ENCODE results near the gene FNBP1. TPM values are rescaled to one million over a fixed set of nuclear protein-coding genes. Genes with fewer than 3 reads are reported as not detected.

Gene FNBP1
- total and polyA plus RNA-seq, 2 of the 13 experiments (the other 11 are each of a cell fraction or from before 2014, with no cell fraction given), result 5.4 to 19.5 TPM

- TF ChIP-seq SKI (IDR thresholded peaks at IDR 0.05; ENCODE audit: partially characterized antibody), result no peak
- no peak for TF ChIP-seq HCFC1 (IDR thresholded peaks at IDR 0.05; ENCODE audit: low read depth, low read length)
- 0 out of 2 replicates have a peak, but pooled peaks have one; percentile 48 for TF ChIP-seq HOXA5 (CRISPR knock-in tag; IDR thresholded peaks at IDR 0.05)
- 0 out of 2 replicates have a peak, but pooled peaks have one; percentile 26 for TF ChIP-seq HIVEP1 (CRISPR knock-in tag; IDR thresholded peaks at IDR 0.05)
- no peak for TF ChIP-seq TRIM24 (CRISPR knock-in tag; IDR thresholded peaks at IDR 0.05)
- TF ChIP-seq NFE2 (CRISPR knock-in tag; IDR thresholded peaks at IDR 0.05), result no peak
- peak; percentile 27; the same call in 1 of the 2 replicates for TF ChIP-seq MTF1 (CRISPR knock-in tag; IDR thresholded peaks at IDR 0.05)
- no peak for TF ChIP-seq JUNB (CRISPR knock-in tag; IDR thresholded peaks at IDR 0.05; ENCODE audit: borderline replicate concordance)
- TF ChIP-seq PAXIP1 (CRISPR knock-in tag; conservative IDR thresholded peaks at IDR 0.05), result no peak; the same call in 1 of the 2 replicates
- TF ChIP-seq MATR3 (CRISPR knock-in tag; IDR thresholded peaks at IDR 0.05), result no peak
- TF ChIP-seq ZSCAN5A (CRISPR knock-in tag; IDR thresholded peaks at IDR 0.05; ENCODE audit: borderline replicate concordance), result no peak
- TF ChIP-seq HNRNPH1 (optimal IDR thresholded peaks at IDR 0.05; ENCODE audit: low read depth, low read length), result no peak
- TF ChIP-seq SMAD3 (CRISPR knock-in tag; IDR thresholded peaks at IDR 0.05), result no peak
- no peak for TF ChIP-seq ZNF644 (CRISPR knock-in tag; IDR thresholded peaks at IDR 0.05; ENCODE audit: low read depth)
- peak; percentile 61; the same call in 1 of the 2 replicates for TF ChIP-seq TBX2 (CRISPR knock-in tag; IDR thresholded peaks at IDR 0.05; ENCODE audit: borderline replicate concordance)
- no peak for TF ChIP-seq PAF1 (CRISPR knock-in tag; IDR thresholded peaks at IDR 0.05)
- no peak for TF ChIP-seq JARID2 (CRISPR knock-in tag; IDR thresholded peaks at IDR 0.05; ENCODE audit: insufficient replicate concordance)
- TF ChIP-seq SMC3 (IDR thresholded peaks at IDR 0.05; ENCODE audit: low read length), result no peak
- TF ChIP-seq MBD4 (IDR thresholded peaks at IDR 0.05; ENCODE audit: borderline replicate concordance, low read length), result no peak
- peak; percentile 19; the same call in 1 of the 2 replicates for TF ChIP-seq YEATS4 (CRISPR knock-in tag; IDR thresholded peaks at IDR 0.05; ENCODE audit: borderline replicate concordance)
- no peak for TF ChIP-seq MBNL3 (CRISPR knock-in tag; conservative IDR thresholded peaks at IDR 0.05)
- no peak for TF ChIP-seq MIER2 (CRISPR knock-in tag; IDR thresholded peaks at IDR 0.05)
These were observed 950 bp upstream of the FNBP1 start (continued) for GRCh38 chr9:130043654-130044623.
